Measurements from ENCODE around the gene SUN1. TPM values are rescaled to one million over a fixed set of nuclear protein-coding genes. Genes with fewer than 3 reads are reported as not detected.

SUN1 gene
- total and polyA plus RNA-seq, 2 donors (not counting 1 experiment from before 2014, with no cell fraction given) = 198 to 254 TPM

DNA sequence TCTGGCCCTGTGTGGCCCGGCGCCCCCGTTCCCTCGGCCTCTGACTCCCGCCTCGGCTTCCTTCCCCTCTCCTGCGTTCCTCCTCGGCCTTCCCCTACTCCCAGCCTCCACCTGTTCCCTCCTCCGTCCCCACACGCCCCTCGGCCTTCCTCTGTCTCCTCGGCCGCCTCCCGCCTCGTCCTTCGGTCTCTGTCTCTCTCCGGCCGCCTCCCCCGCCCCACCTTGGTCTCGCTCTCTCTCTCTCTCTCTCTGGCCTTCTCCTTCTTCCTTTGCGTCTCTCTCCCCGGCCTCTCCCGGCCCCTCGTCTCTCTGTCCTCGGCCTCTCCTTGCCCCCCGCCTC, 44.7 kb downstream of the SUN1 start:
- peak overlapping the region in 4 of 5 experiments; percentile 71 to 97 (median 88) for H3K4me3 ChIP-seq (ENCODE audit: control extremely low read depth in 1 of 5, extremely low read depth in 1 of 5, insufficient read depth in 1 of 5, low read depth in 2 of 5, low read length in 4 of 5)
- TF ChIP-seq, protein P1, sequence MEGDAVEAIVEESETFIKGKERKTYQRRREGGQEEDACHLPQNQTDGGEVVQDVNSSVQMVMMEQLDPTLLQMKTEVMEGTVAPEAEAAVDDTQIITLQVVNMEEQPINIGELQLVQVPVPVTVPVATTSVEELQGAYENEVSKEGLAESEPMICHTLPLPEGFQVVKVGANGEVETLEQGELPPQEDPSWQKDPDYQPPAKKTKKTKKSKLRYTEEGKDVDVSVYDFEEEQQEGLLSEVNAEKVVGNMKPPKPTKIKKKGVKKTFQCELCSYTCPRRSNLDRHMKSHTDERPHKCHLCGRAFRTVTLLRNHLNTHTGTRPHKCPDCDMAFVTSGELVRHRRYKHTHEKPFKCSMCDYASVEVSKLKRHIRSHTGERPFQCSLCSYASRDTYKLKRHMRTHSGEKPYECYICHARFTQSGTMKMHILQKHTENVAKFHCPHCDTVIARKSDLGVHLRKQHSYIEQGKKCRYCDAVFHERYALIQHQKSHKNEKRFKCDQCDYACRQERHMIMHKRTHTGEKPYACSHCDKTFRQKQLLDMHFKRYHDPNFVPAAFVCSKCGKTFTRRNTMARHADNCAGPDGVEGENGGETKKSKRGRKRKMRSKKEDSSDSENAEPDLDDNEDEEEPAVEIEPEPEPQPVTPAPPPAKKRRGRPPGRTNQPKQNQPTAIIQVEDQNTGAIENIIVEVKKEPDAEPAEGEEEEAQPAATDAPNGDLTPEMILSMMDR (IDR thresholded peaks at IDR 0.05) = no peak
- no peak for TF ChIP-seq EZH2 (IDR thresholded peaks at IDR 0.05; ENCODE audit: borderline replicate concordance, insufficient read depth, low read depth, low read length, poor library complexity, severe bottlenecking)
- WGBS (ENCODE audit: insufficient coverage) = 1% methylated on average over 26 of the region's 26 CpGs
- peaks cover 21 to 35% of the 10 kb centered on the region in 2 donors for H3K4me1 ChIP-seq (ENCODE audit: control insufficient read depth in 2 of 2, insufficient read depth in 2 of 2, low read length in 2 of 2)
- DNase-seq (no peak), ATAC-seq (ENCODE audit: low read depth) (no peak)
- H3K27me3 ChIP-seq (replicated peaks in 1 of 4; ENCODE audit: control extremely low read depth in 1 of 4, control insufficient read depth in 3 of 4, insufficient read depth in 4 of 4, low read length in 3 of 4) = no peaks in the 10 kb centered on the region
- ChIA-PET POLR2A (interaction anchor here (0.5 kb wide), 1 partner anchor 33 kb away, joined by 4 read pairs; no protein-coding TSS in a partner anchor), CTCF (interaction anchor here (8.7 kb wide), 1 partner anchor 90 kb away, joined by 113 read pairs; no protein-coding TSS in a partner anchor)
- H3K27me3 Mint-ChIP-seq = no peaks in the 10 kb centered on the region
- H3K4me2 ChIP-seq (replicated peaks; ENCODE audit: low read depth, low read length, poor library complexity, severe bottlenecking) = peak overlapping the region; percentile 98
- peaks cover 49% of the 10 kb centered on the region for H3K79me2 ChIP-seq (ENCODE audit: control insufficient read depth, insufficient read depth, low read length)
- H3K27ac ChIP-seq (ENCODE audit: low read length in 2 of 2) = peak overlapping the region; percentile 80 to 93
- intact Hi-C loops (cut with micrococcal nuclease) = loop anchor here (1.0 to 5.0 kb wide), 3 partner anchors 78 to 265 kb away; partner anchors contain the start of genes ADAP1 and COX19
- H3K4me3 Mint-ChIP-seq = peak overlapping the region; percentile 83
- H4K20me1 ChIP-seq (ENCODE audit: control insufficient read depth, insufficient read depth, low read length, poor library complexity, severe bottlenecking) = peaks cover 41% of the 10 kb centered on the region
- peak overlapping the region; percentile 90 for H3K27ac Mint-ChIP-seq
- peaks cover 0 to 10% (median 0%) of the 10 kb centered on the region in 3 donors for H3K9me3 ChIP-seq (ENCODE audit: control extremely low read depth in 1 of 3, control insufficient read depth in 2 of 3, insufficient read depth in 1 of 3, low read length in 2 of 3)
- H3K9ac ChIP-seq (ENCODE audit: low read length) = peak overlapping the region; percentile 90
- H3K4me1 Mint-ChIP-seq = peaks cover 39% of the 10 kb centered on the region
- no peaks in the 10 kb centered on the region for H3K9me3 Mint-ChIP-seq (ENCODE audit: insufficient read depth)
- H3K36me3 ChIP-seq (replicated peaks in 1 of 2; ENCODE audit: control extremely low read depth in 1 of 2, control insufficient read depth in 1 of 2, extremely low read depth in 1 of 2, insufficient read depth in 2 of 2, low read length in 1 of 2) = peaks cover 1 to 19% of the 10 kb centered on the region in 2 experiments
- H2AFZ ChIP-seq (ENCODE audit: insufficient read depth, low read depth, low read length, poor library complexity, severe bottlenecking) = peak overlapping the region; percentile 86
